Measurements from ENCODE around the gene CNTN4.

CNTN4 gene

DNA sequence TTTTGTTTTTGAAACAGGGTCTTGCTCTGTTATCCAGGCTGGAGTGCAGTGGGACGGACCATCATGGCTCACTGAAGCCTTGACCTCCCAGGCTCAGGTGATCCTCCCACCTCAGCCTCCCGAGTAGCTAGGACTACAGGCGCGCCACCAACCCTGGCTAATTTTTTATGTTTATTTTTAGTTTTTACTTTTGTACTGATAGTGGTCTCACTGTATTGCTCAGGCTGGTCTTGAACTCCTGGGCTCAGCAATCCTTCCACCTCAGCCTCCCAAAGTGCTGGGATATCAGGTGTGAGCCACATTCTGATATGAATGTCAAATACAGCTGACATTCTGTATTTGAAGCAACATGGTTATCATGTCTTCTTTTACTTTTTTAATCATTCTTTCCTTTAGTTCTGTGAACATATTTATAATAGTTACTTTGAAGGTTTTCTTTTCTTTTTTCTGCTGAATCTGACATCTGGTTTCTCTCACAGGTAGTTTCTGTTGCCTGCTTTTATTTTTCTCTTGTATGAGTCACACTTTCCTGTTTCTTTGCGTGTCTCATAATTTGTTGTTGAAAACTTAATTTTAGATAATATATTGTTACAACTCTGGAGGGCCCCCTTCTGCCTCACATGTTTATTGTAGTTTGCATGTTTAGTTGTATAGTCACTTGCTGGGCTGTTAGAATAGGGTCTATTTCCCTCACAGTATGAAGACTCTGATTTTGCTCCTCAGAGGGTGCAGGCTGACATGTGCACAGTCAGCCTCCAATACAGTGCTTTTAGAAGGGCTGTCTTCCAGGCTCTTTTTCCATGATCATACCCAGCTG lies 8.4 kb upstream of the CNTN4 start:
- Histone ChIP-seq H3K4me3 (ENCODE audit: low read length) (no peak overlapping the region), H3K27me3 (replicated peaks; ENCODE audit: insufficient read depth, low read length) (no peaks in the 10 kb centered on the region), H3K27ac (ENCODE audit: low read length) (peak overlapping the region; percentile 45; the same call in 1 of the 2 replicates), H3F3A (ENCODE audit: insufficient read depth, low read length) (peaks cover 8% of the 10 kb centered on the region), H3K79me2 (ENCODE audit: low read length) (no peaks in the 10 kb centered on the region), H2AFZ (ENCODE audit: low read length) (0 out of 2 replicates have a peak overlapping the region, but pooled peaks have one; percentile 20), H3K4me2 (ENCODE audit: low read depth, low read length) (peak overlapping the region; percentile 14; the same call in 1 of the 2 replicates), H4K20me1 (ENCODE audit: insufficient read depth, low read length) (no peaks in the 10 kb centered on the region), H3K9me2 (replicated peaks; ENCODE audit: insufficient read depth, low read length) (no peaks in the 10 kb centered on the region), H3K9me3 (replicated peaks; ENCODE audit: insufficient read depth, low read length) (no peaks in the 10 kb centered on the region), H3K4me1 (ENCODE audit: low read length) (peaks cover 17% of the 10 kb centered on the region), H3K9ac (ENCODE audit: low read length) (no peak overlapping the region), H3K36me3 (replicated peaks; ENCODE audit: insufficient read depth, low read length) (no peaks in the 10 kb centered on the region)
- DNase-seq = peak; percentile 74
- TF ChIP-seq EZH2 (optimal IDR thresholded peaks at IDR 0.05; ENCODE audit: low read depth, low read length) = no peak
- TF ChIP-seq, protein P1, sequence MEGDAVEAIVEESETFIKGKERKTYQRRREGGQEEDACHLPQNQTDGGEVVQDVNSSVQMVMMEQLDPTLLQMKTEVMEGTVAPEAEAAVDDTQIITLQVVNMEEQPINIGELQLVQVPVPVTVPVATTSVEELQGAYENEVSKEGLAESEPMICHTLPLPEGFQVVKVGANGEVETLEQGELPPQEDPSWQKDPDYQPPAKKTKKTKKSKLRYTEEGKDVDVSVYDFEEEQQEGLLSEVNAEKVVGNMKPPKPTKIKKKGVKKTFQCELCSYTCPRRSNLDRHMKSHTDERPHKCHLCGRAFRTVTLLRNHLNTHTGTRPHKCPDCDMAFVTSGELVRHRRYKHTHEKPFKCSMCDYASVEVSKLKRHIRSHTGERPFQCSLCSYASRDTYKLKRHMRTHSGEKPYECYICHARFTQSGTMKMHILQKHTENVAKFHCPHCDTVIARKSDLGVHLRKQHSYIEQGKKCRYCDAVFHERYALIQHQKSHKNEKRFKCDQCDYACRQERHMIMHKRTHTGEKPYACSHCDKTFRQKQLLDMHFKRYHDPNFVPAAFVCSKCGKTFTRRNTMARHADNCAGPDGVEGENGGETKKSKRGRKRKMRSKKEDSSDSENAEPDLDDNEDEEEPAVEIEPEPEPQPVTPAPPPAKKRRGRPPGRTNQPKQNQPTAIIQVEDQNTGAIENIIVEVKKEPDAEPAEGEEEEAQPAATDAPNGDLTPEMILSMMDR (IDR thresholded peaks at IDR 0.05; ENCODE audit: low read length) = peak; percentile 33
- TF ChIP-seq EZH2phosphoT487 (IDR thresholded peaks at IDR 0.05; ENCODE audit: low read length) = no peak

- H3K4me3 ChIP-seq (ENCODE audit: low read length) = no peak overlapping the region
- no peak overlapping the region for H3K9ac ChIP-seq (ENCODE audit: low read length)
- no peak overlapping the region for H2AFZ ChIP-seq (ENCODE audit: low read length)
- H3K79me2 ChIP-seq (ENCODE audit: low read length) = no peaks in the 10 kb centered on the region
- no peak overlapping the region for H3K4me2 ChIP-seq (ENCODE audit: low read depth, low read length)
- H3F3A ChIP-seq (ENCODE audit: insufficient read depth, low read length) = peaks cover 8% of the 10 kb centered on the region
- H4K20me1 ChIP-seq (ENCODE audit: insufficient read depth, low read length) = no peaks in the 10 kb centered on the region
- H3K36me3 ChIP-seq (replicated peaks; ENCODE audit: insufficient read depth, low read length) = no peaks in the 10 kb centered on the region
- no peak for DNase-seq
- no peak overlapping the region for H3K27ac ChIP-seq (ENCODE audit: low read length)
- H3K9me2 ChIP-seq (replicated peaks; ENCODE audit: insufficient read depth, low read length) = no peaks in the 10 kb centered on the region
- H3K9me3 ChIP-seq (replicated peaks; ENCODE audit: insufficient read depth, low read length) = no peaks in the 10 kb centered on the region
- H3K4me1 ChIP-seq (ENCODE audit: low read length) = peaks cover 17% of the 10 kb centered on the region
- TF ChIP-seq EZH2phosphoT487 (IDR thresholded peaks at IDR 0.05; ENCODE audit: low read length) = no peak
- no peak for TF ChIP-seq EZH2 (optimal IDR thresholded peaks at IDR 0.05; ENCODE audit: low read depth, low read length)
- TF ChIP-seq, protein P1 (IDR thresholded peaks at IDR 0.05; ENCODE audit: low read length) = no peak
- H3K27me3 ChIP-seq (replicated peaks; ENCODE audit: insufficient read depth, low read length) = no peaks in the 10 kb centered on the region
Observed at GRCh38 chr3:2092758-2093157, 5.9 kb upstream of the CNTN4 start.

DNA sequence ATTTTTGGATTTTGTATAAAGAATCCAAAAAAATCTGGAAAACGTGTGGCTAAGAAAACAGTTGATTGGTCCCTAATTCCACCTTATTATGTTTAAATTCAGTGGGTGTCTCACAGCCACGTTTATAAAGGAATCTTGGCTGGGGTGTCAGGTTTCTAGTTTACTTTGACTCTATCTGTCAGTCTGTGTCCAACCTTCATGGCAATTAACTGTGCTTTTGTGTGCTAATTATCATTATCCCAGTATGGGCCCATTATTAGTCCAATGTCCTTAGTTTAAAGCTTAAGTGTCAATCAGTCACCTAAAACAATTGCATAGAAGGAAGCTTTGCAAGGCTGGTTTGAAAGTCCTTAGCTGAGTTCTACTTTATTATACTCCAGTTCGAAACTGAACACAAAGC lies 3.7 kb upstream of the CNTN4 start:
- H2AFZ ChIP-seq (ENCODE audit: low read length) = no peak overlapping the region
- no peaks in the 10 kb centered on the region for H4K20me1 ChIP-seq (ENCODE audit: insufficient read depth, low read length)
- peaks cover 13% of the 10 kb centered on the region for H3K4me1 ChIP-seq (ENCODE audit: low read length)
- H3K36me3 ChIP-seq (replicated peaks; ENCODE audit: insufficient read depth, low read length) = no peaks in the 10 kb centered on the region
- TF ChIP-seq EZH2phosphoT487 (IDR thresholded peaks at IDR 0.05; ENCODE audit: low read length) = no peak
- TF ChIP-seq, protein P1 (IDR thresholded peaks at IDR 0.05; ENCODE audit: low read length) = no peak
- H3K27ac ChIP-seq (ENCODE audit: low read length) = no peak overlapping the region
- H3K4me3 ChIP-seq (ENCODE audit: low read length) = no peak overlapping the region
- no peaks in the 10 kb centered on the region for H3K9me3 ChIP-seq (replicated peaks; ENCODE audit: insufficient read depth, low read length)
- H3K79me2 ChIP-seq (ENCODE audit: low read length) = no peaks in the 10 kb centered on the region
- H3K27me3 ChIP-seq (replicated peaks; ENCODE audit: insufficient read depth, low read length) = no peaks in the 10 kb centered on the region
- DNase-seq = no peak
- peaks cover 5% of the 10 kb centered on the region for H3F3A ChIP-seq (ENCODE audit: insufficient read depth, low read length)
- no peaks in the 10 kb centered on the region for H3K9me2 ChIP-seq (replicated peaks; ENCODE audit: insufficient read depth, low read length)
- no peak overlapping the region for H3K9ac ChIP-seq (ENCODE audit: low read length)
- H3K4me2 ChIP-seq (ENCODE audit: low read depth, low read length) = no peak overlapping the region
